MM.1S (cell line): ENCODE results near the gene VSIG4.

Experiments
- DNase-seq: peaks from one replicate; pipeline ENCODE4 v3.0.0-alpha.2; 2015
- H2AFZ ChIP-seq: fragments of 300-600 bp; sonication (generic); 2 replicates; pipeline ENCODE4 v1.6.0; 2016; ENCODE audit warnings: antibody characterized with exemption, low read length
- H3F3A ChIP-seq: fragments of 300-600 bp; sonication (generic); 2 replicates; pipeline ENCODE4 v1.6.1; 2016; ENCODE audit warnings: mild to moderate bottlenecking, antibody characterized with exemption, low read length, moderate library complexity, mixed read lengths; ENCODE audit not compliant: insufficient read depth
- H3K27ac ChIP-seq: fragments of 300-600 bp; sonication (generic); 2 replicates; pipeline ENCODE4 v1.5.1; 2016; ENCODE audit warnings: mild to moderate bottlenecking, low read length
- H3K27me3 ChIP-seq: fragments of 300-600 bp; sonication (generic); replicated peaks from 2 replicates; pipeline ENCODE4 v1.6.0; 2016; ENCODE audit warnings: low read length; ENCODE audit not compliant: insufficient read depth
- H3K36me3 ChIP-seq: fragments of 300-600 bp; sonication (generic); replicated peaks from 2 replicates; pipeline ENCODE4 v1.6.1; 2016; ENCODE audit warnings: mild to moderate bottlenecking, low read length, mixed read lengths; ENCODE audit not compliant: insufficient read depth
- H3K4me1 ChIP-seq: fragments of 300-600 bp; sonication (generic); 2 replicates; pipeline ENCODE4 v1.6.1; 2016; ENCODE audit warnings: low read length, mixed read lengths
- H3K4me2 ChIP-seq: fragments of 300-600 bp; sonication (generic); 2 replicates; pipeline ENCODE4 v1.6.0; 2016; ENCODE audit warnings: low read depth, low read length
- H3K4me3 ChIP-seq: fragments of 300-600 bp; sonication (generic); 2 replicates; pipeline ENCODE4 v1.5.1; 2016; ENCODE audit warnings: low read length, mixed read lengths
- H3K79me2 ChIP-seq: fragments of 300-600 bp; sonication (generic); 2 replicates; pipeline ENCODE4 v1.6.1; 2016; ENCODE audit warnings: mixed run types, low read length, mixed read lengths
- H3K9ac ChIP-seq: fragments of 300-600 bp; sonication (generic); 2 replicates; pipeline ENCODE4 v1.6.1; 2016; ENCODE audit warnings: low read length, mixed read lengths
- H3K9me2 ChIP-seq: fragments of 300-600 bp; sonication (generic); replicated peaks from 2 replicates; pipeline ENCODE4 v1.6.1; 2016; ENCODE audit warnings: mild to moderate bottlenecking, low read length, mixed read lengths; ENCODE audit not compliant: insufficient read depth
- H3K9me3 ChIP-seq: fragments of 300-600 bp; sonication (generic); replicated peaks from 2 replicates; pipeline ENCODE4 v1.6.1; 2016; ENCODE audit warnings: mild to moderate bottlenecking, low read length, mixed read lengths; ENCODE audit not compliant: insufficient read depth
- H4K20me1 ChIP-seq: fragments of 300-600 bp; sonication (generic); 2 replicates; pipeline ENCODE4 v1.6.1; 2016; ENCODE audit warnings: mild to moderate bottlenecking, low read length, moderate library complexity, mixed read lengths; ENCODE audit not compliant: insufficient read depth
- CTCF ChIP-seq: fragments of 300-600 bp; sonication (generic); IDR thresholded peaks from 2 replicates; pipeline ENCODE4 v1.5.1; 2016; ENCODE audit warnings: antibody characterized with exemption, low read length, mixed read lengths
- EZH2 ChIP-seq: fragments of 300-600 bp; sonication (generic); optimal IDR thresholded peaks from 2 replicates; pipeline ENCODE3; 2017; ENCODE audit warnings: low read depth, mild to moderate bottlenecking, antibody characterized with exemption, low read length, mixed read lengths
- EZH2phosphoT487 ChIP-seq: fragments of 300-600 bp; sonication (generic); IDR thresholded peaks from 2 replicates; pipeline ENCODE4 v1.6.1; 2018; ENCODE audit warnings: antibody characterized with exemption, low read length

VSIG4 gene

GRCh38 chrX:66015900-66016689, 23.8 kb downstream of the VSIG4 start:
- Histone ChIP-seq H4K20me1 (no peaks in the 10 kb centered on the region), H2AFZ (no peak overlapping the region), H3K4me2 (peak overlapping the region; percentile 23; the same call in 1 of the 2 replicates), H3K9ac (no peak overlapping the region), H3K4me3 (no peak overlapping the region), H3K79me2 (no peaks in the 10 kb centered on the region), H3K9me2 (no peaks in the 10 kb centered on the region), H3K27me3 (no peaks in the 10 kb centered on the region), H3K9me3 (no peaks in the 10 kb centered on the region), H3K36me3 (no peaks in the 10 kb centered on the region), H3F3A (peaks cover 29% of the 10 kb centered on the region), H3K27ac (peak overlapping the region; percentile 58; the same call in 1 of the 2 replicates), H3K4me1 (peaks cover 83% of the 10 kb centered on the region)
- TF ChIP-seq EZH2phosphoT487 (no peak), EZH2 (no peak), CTCF (no peak)
- no peak for DNase-seq

- Histone ChIP-seq H3K36me3 (no peaks in the 10 kb centered on the region), H3K9ac (no peak overlapping the region), H2AFZ (peak overlapping the region; percentile 56), H3F3A (peaks cover 29% of the 10 kb centered on the region), H3K79me2 (no peaks in the 10 kb centered on the region), H4K20me1 (no peaks in the 10 kb centered on the region), H3K9me2 (no peaks in the 10 kb centered on the region), H3K27ac (peak overlapping the region; percentile 58; the same call in 1 of the 2 replicates), H3K9me3 (no peaks in the 10 kb centered on the region), H3K4me3 (no peak overlapping the region), H3K27me3 (no peaks in the 10 kb centered on the region), H3K4me2 (peak overlapping the region; percentile 23; the same call in 1 of the 2 replicates), H3K4me1 (peaks cover 78% of the 10 kb centered on the region)
- TF ChIP-seq CTCF (no peak), EZH2 (no peak), EZH2phosphoT487 (no peak)
- DNase-seq = peak; percentile 72
Measured at GRCh38 chrX:66015152-66015831, 24.6 kb downstream of the VSIG4 start.

GRCh38 chrX:66014556-66014955, 25.3 kb downstream of the VSIG4 start:
- Histone ChIP-seq H3K27me3 (no peaks in the 10 kb centered on the region), H3K4me3 (no peak overlapping the region), H3F3A (peaks cover 29% of the 10 kb centered on the region), H4K20me1 (no peaks in the 10 kb centered on the region), H2AFZ (no peak overlapping the region), H3K36me3 (no peaks in the 10 kb centered on the region), H3K9me2 (no peaks in the 10 kb centered on the region), H3K9me3 (no peaks in the 10 kb centered on the region), H3K27ac (peak overlapping the region; percentile 58; the same call in 1 of the 2 replicates), H3K4me2 (peak overlapping the region; percentile 23; the same call in 1 of the 2 replicates), H3K79me2 (no peaks in the 10 kb centered on the region), H3K9ac (no peak overlapping the region), H3K4me1 (peaks cover 74% of the 10 kb centered on the region)
- DNase-seq = no peak
- TF ChIP-seq CTCF (no peak), EZH2phosphoT487 (no peak), EZH2 (no peak)
